ENCODE measurements around the gene RBM23. TPM values are rescaled to one million over a fixed set of nuclear protein-coding genes. Genes with fewer than 3 reads are reported as not detected.
A peak's percentile ranks its signal among the peaks of the same experiment; 100 is the strongest.

RBM23 gene
- total RNA-seq, 2 experiments from 2014 or later: 46.9 to 55.2 TPM

DNA sequence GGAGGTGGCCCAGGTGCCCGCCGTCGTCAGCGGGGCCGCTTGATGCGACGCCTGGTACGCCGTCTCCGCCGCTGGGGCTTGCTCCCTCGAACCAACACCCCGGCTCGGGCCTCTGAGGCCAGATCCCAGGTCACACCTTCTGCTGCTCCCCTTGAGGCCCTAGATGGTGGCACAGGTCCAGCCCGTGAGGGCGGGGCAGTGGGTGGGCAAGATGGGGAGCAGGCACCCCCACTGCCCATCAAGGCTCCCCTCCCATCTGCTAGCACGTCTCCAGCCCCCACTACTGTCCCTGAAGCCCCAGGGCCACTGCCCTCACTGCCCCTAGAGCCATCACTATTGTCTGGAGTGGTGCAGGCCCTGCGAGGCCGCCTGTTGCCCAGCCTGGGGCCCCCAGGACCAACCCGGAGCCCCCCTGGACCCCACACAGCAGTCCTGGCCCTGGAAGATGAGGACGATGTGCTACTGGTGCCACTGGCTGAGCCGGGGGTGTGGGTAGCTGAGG is 41.9 kb downstream of the RBM23 start:
- Mint-ChIP-seq H3K9me3 (no peaks in the 10 kb centered on the region), H3K4me3 (no peak overlapping the region), H3K36me3 (ENCODE audit: low read depth) (peaks cover 11% of the 10 kb centered on the region), H3K27me3 (no peaks in the 10 kb centered on the region), H3K4me1 (ENCODE audit: low read depth) (peaks cover 14% of the 10 kb centered on the region), H3K27ac (no peak overlapping the region)
- no peak for DNase-seq
- ATAC-seq: no peak
- POLR2A ChIA-PET: interaction anchor here (1.1 kb wide), 1 partner anchor 13 kb away, joined by 3 read pairs; no protein-coding TSS in a partner anchor
- CTCF ChIA-PET: no interaction called here
- intact Hi-C loops (cut with micrococcal nuclease): no loop called here
- TF ChIP-seq, protein P1, sequence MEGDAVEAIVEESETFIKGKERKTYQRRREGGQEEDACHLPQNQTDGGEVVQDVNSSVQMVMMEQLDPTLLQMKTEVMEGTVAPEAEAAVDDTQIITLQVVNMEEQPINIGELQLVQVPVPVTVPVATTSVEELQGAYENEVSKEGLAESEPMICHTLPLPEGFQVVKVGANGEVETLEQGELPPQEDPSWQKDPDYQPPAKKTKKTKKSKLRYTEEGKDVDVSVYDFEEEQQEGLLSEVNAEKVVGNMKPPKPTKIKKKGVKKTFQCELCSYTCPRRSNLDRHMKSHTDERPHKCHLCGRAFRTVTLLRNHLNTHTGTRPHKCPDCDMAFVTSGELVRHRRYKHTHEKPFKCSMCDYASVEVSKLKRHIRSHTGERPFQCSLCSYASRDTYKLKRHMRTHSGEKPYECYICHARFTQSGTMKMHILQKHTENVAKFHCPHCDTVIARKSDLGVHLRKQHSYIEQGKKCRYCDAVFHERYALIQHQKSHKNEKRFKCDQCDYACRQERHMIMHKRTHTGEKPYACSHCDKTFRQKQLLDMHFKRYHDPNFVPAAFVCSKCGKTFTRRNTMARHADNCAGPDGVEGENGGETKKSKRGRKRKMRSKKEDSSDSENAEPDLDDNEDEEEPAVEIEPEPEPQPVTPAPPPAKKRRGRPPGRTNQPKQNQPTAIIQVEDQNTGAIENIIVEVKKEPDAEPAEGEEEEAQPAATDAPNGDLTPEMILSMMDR (IDR thresholded peaks at IDR 0.05): no peak

DNA sequence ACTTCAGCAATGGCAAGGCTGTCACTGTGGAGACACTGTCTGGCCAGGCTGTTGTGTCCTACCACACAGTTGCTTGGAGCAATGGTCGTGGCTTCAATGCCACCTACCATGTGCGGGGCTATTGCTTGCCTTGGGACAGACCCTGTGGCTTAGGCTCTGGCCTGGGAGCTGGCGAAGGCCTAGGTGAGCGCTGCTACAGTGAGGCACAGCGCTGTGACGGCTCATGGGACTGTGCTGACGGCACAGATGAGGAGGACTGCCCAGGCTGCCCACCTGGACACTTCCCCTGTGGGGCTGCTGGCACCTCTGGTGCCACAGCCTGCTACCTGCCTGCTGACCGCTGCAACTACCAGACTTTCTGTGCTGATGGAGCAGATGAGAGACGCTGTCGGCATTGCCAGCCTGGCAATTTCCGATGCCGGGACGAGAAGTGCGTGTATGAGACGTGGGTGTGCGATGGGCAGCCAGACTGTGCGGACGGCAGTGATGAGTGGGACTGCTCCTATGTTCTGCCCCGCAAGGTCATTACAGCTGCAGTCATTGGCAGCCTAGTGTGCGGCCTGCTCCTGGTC is 43.1 kb downstream of the RBM23 start:
- Mint-ChIP-seq H3K36me3 (ENCODE audit: low read depth) (peaks cover 11% of the 10 kb centered on the region), H3K4me1 (ENCODE audit: low read depth) (peaks cover 19% of the 10 kb centered on the region), H3K27me3 (no peaks in the 10 kb centered on the region), H3K27ac (no peak overlapping the region), H3K4me3 (no peak overlapping the region), H3K9me3 (no peaks in the 10 kb centered on the region)
- POLR2A ChIA-PET: interaction anchor here (0.6 to 0.9 kb wide), 2 partner anchors 10 to 54 kb away, joined by 3 read pairs; no protein-coding TSS in a partner anchor
- no peak for DNase-seq
- intact Hi-C loops (cut with micrococcal nuclease): no loop called here
- CTCF ChIA-PET: interaction anchor here (1.4 kb wide), 1 partner anchor 11 kb away, joined by 4 read pairs; no protein-coding TSS in a partner anchor
- TF ChIP-seq, protein P1 (IDR thresholded peaks at IDR 0.05): no peak
- no peak for ATAC-seq

DNA sequence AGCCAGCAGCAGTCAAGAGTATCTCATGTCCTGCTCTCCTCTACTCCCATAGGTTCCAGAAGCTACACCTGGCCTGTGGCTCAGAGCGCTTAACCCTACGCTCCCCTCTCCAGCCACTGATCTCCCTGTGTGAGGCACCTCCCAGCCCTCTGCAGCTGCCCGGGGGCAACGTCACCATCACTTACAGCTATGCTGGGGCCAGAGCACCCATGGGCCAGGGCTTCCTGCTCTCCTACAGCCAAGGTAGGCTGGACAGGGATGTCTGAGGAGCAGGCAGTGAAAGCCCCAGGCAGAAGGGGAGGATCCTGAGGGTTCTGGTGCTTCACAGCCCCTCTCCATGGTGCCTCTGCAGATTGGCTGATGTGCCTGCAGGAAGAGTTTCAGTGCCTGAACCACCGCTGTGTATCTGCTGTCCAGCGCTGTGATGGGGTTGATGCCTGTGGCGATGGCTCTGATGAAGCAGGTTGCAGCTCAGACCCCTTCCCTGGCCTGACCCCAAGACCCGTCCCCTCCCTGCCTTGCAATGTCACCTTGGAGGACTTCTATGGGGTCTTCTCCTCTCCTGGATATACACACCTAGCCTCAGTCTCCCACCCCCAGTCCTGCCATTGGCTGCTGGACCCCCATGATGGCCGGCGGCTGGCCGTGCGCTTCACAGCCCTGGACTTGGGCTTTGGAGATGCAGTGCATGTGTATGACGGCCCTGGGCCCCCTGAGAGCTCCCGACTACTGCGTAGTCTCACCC is 43.8 kb downstream of the RBM23 start:
- CTCF ChIA-PET: interaction anchor here (0.9 to 6.2 kb wide), 4 partner anchors 11 to 51 kb away, joined by 3 to 187 read pairs (median 24); partner anchors contain the start of gene REM2
- Mint-ChIP-seq H3K36me3 (ENCODE audit: low read depth) (peaks cover 11% of the 10 kb centered on the region), H3K9me3 (no peaks in the 10 kb centered on the region), H3K4me1 (ENCODE audit: low read depth) (peaks cover 25% of the 10 kb centered on the region), H3K27me3 (no peaks in the 10 kb centered on the region), H3K27ac (no peak overlapping the region), H3K4me3 (no peak overlapping the region)
- intact Hi-C loops (cut with micrococcal nuclease): no loop called here
- TF ChIP-seq, protein P1 (IDR thresholded peaks at IDR 0.05): no peak
- DNase-seq (no peak), ATAC-seq (no peak)
- POLR2A ChIA-PET: interaction anchor here (0.6 kb wide), 1 partner anchor 53 kb away, joined by 3 read pairs; no protein-coding TSS in a partner anchor

DNA sequence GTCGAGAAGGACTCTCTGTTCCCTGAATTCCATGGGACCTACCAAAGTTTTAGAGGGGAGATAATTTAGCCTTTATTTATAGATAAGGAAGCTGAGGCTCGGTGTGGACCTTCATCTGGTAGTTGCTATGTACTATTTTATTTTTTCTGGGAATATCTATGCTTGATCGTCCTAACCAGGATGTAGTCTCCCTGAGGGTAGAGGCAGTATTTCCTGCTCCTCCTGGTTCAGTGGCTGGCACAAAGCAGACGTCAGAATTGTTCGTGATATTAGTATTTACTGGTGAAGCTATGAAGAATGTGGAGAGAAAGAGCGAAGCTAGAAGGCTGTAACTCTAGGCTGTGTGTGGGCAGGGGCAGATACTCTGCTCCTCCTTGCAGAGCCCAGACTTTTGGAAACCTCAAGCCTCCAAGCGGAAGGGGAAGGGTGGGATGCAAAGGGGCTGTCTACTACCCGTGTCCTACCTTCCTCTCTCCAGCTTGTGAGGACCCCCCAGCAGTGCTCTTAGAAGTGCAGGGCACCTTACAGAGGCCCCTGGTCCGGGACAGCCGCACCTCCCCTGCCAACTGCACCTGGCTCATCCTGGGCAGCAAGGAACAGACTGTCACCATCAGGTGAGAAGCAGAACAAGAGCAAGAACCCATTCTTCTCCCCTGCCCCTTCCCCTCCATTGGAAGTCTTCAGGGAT is 46.0 kb downstream of the RBM23 start:
- no peak for ATAC-seq
- TF ChIP-seq, protein P1 (IDR thresholded peaks at IDR 0.05): peak; percentile 28
- H3K4me3 Mint-ChIP-seq: peak overlapping the region; percentile 93
- H3K36me3 Mint-ChIP-seq (ENCODE audit: low read depth): peaks cover 11% of the 10 kb centered on the region
- H3K9me3 Mint-ChIP-seq: no peaks in the 10 kb centered on the region
- intact Hi-C loops (cut with micrococcal nuclease): loop anchor here (5.0 kb wide), 1 partner anchor 44 kb away; the partner anchor contains the start of gene RBM23
- no peak for DNase-seq
- no peaks in the 10 kb centered on the region for H3K27me3 Mint-ChIP-seq
- H3K4me1 Mint-ChIP-seq (ENCODE audit: low read depth): peaks cover 25% of the 10 kb centered on the region
- CTCF ChIA-PET: interaction anchor here (0.5 to 6.2 kb wide), 37 partner anchors 12 to 470 kb away, joined by 3 to 187 read pairs (median 5); partner anchors contain the start of genes HAUS4, OXA1L, PRMT5 and RBM23
- POLR2A ChIA-PET: interaction anchor here (0.6 to 4.2 kb wide), 8 partner anchors 11 to 317 kb away, joined by 3 to 16 read pairs (median 5); partner anchors contain the start of genes DAD1, RBM23 and REM2
- peak overlapping the region; percentile 79 for H3K27ac Mint-ChIP-seq
